Measurements from ENCODE around the gene TIAM1.

TIAM1 gene

DNA sequence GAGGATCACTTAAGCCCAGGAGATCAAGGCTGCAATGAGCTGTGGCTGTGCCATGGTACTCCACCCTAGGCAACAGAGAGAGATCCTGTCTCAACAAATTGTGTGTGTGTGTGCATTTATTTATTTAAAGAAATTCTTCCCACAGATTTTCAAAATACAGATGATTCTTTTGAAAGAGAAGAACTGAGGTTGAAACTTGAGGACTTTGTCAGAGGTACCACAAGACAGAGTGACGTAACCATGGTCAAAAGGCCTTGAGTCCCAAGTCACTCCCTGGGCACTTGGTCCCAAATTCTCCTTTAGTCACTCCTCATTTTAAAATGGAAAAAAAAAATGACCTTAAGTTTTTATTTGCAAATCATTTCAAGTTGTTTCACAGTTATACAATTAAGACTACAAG is 57.4 kb downstream of the TIAM1 start:
- DNase-seq (ENCODE audit: low read depth) = no peak

DNA sequence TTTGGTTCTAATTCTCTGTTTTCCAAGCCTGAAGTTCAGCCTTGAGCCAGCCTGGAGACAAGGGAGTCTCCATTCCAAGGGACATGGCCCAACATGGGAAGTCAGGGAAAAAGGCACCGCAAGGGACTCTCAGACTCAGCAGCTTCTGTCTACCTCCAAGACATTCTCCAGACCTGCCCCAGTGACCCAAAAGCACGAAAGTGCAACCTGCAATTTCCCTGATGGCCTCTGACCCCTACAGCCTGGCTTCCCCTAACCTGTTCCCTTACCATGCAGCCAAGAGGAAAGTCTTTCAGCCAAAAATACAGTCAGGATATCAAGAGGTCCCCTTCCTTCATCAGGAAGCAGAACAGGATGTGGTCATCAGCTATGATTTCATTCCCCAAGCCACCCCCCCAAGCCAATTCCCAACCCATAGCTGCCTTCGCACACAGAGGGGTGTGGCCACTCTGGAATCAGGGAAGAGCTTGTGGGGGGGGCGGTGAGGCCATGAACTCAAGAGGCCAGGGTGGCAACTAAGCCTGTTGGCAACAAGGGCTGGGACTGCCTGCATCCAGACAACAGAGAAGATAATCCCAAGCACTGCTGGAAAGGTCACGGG is 59.2 kb downstream of the TIAM1 start:
- DNase-seq (ENCODE audit: low read depth) = peak; percentile 67

DNA sequence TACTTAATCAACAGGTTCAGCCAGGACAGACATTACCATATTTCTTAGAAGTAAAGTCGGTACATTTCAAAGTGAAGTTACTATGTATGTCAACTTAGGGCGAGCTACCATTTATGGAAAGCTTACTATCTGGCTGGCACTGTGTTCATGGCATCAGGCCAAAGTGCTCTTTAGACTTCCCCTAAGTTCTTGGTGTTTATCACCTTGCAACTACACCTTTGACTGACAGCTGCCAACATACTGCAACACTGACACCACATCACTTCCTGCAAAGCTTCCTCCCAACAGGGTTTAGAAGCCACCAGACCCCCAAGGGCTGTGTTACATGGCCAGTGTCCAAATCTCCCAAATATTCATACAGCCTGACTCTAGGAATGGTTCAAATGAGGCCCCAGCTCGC is 61.0 kb downstream of the TIAM1 start:
- no peak for DNase-seq (ENCODE audit: low read depth)

DNA sequence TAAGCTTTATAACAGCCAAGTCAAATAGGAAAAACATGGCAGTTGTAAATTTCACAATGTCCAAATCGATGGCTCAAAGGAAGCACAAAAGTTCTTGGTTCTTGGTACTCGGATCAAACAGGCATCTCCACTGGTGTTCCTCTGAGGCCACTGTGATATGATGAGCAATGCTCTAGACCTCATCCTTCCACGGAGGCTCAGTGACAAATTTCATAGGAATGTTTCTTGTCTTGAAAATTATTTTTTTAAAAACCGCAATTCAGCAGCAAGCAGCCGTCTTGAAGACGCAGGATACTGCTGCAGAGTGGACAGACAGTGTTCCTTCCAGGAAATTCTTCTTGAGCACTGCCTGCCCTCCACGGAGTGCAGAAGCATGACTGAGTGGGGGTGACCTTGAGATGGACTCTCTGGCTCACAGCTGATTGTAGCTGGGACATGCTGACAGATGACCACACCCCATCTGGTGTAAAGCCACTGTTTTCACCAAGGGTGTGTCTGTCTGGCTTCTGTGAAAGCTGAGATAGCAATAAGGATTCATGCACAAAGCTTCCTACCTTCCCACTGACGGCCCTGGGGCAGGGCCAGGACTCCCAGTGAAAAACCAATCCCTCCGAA is 61.9 kb downstream of the TIAM1 start:
- DNase-seq (ENCODE audit: low read depth) = peak; percentile 98

DNA sequence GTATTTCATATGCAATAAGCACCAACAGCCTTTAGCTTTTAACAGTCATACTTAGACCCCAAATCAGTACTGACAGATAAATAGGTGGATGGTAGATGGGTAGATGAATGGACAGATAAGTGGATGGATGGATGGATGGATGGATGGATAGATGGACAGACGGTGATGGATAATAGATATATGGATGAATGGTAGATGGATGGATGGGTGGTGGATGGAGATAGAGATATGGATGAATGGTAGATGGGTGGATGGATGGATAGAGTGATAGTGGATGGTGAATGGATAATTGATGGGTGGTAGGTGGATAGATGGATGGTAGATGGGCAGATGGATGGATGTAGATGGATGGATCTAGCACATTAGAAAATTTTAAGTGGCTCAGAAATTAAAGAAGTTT is 62.5 kb downstream of the TIAM1 start:
- no peak for DNase-seq (ENCODE audit: low read depth)

DNA sequence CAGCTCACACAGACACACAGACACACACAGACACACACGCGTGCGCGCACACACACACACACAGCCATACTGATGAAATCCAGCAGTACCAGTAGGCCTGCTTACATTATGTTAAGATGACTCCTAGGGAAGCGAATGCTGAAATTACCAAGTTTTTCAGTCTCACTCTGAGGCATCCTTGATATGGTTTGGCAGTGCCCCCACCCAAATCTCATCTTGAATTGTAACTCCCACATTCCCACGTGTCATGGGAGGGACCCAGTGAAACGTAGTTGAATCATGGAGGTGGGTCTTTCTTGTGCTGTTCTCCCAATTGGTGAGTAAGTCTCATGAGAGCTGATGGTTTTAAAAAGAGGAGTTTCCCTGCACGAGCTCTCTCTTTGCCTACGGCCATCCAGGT is 64.1 kb downstream of the TIAM1 start:
- DNase-seq (ENCODE audit: low read depth) = no peak

DNA sequence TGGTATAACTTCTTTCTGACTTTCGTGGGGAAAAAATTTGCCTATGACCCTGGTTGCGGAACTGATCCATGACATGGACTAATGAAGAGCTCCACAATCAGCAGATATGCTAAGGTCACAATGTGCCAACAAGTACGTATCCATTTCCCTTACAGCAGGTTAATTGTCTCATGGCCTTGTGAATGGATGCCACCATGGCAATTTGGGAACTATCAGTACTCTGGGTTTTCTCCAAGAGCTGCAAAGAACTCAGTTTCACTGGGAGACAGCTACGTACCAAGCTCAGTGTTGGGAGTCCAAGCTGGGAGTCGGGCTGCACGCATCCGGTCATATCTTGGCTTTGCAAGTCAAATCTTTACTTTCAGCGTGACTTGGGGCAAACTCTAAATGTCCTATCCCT is 64.8 kb downstream of the TIAM1 start:
- DNase-seq (ENCODE audit: low read depth) = no peak

DNA sequence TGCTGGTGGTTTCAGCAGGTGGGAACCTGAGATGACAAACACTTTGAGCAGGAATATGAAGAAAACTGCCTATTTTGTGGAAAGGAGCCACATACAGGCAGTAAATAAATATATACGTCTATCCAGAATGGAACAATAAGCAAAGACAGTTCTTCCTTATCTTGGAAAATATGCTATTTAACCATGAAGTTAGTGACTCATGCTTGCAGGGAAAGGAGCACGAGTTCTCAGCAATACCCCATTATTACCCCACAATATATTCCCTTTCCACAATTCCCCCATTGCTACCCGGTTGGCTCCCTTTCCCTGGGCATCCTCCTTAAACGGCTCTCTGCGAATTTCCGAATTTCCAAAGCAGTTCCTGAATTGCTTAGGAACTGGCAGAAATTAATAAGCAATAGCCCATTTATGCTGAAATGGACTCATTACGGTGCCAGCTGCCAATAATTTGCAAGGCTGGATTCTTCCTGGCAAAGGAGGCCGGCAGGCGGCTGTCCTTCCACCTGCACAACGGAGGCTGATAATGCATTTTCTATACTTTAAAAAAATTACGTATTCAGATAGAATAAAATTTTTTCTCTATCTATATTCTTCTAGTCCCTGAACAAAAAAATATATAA is 65.4 kb downstream of the TIAM1 start:
- DNase-seq (ENCODE audit: low read depth) = no peak

DNA sequence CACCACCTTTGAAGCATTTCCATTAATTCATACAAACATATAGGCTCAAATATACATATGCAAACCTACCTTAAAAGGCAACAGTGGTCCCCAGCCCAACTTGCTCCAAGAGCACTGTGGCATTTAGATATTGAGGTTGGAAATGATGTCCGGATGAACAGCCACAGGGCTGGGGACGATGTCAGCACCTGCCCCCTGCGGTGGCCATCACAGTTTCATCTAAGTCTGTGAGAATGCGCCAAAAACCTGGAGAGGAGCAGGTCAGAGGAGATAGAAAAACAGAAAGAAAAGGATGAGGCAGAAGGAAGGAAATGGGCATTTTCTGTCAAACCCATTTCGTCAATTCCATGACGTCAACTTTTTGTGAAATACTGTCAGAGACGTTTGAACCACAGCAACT is 67.4 kb downstream of the TIAM1 start:
- DNase-seq (ENCODE audit: low read depth) = no peak

DNA sequence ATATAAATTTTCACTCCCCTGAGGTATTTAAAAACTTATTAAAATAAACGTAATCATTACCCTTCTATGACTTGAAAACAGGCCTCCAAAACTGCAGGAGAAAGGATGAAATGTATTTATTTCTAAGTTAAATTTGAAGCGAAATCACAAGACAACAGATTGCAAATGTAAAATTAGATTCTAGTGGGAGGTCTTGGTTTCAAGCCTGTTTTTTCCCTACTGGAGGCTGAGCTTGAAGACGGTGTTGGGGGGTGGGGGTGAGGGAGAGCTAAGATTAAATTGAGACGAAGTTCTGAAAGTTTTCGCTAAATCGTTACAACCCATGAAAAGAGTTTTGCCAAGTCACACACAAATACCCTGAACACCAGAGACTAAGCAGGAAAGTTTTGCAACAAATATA is 68.2 kb downstream of the TIAM1 start:
- DNase-seq (ENCODE audit: low read depth) = no peak

DNA sequence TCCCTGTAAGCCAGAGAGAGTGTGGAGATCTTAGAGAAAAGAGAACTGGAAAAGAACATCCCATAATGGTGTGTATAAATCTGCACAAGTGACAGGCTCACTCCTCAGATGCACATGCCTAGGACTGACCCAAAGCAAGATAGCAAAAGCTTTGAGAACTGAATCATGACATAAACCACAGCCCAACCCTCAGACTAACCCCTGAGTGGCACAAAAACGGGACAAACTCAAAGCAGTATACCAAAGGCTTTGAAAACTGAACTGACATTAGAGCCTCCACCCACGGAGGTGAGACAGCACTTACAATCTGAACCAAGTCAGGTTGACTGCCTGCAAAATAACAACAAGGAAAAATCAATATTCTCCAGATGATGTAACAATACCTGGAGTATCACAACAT is 70.8 kb downstream of the TIAM1 start:
- no peak for DNase-seq (ENCODE audit: low read depth)

DNA sequence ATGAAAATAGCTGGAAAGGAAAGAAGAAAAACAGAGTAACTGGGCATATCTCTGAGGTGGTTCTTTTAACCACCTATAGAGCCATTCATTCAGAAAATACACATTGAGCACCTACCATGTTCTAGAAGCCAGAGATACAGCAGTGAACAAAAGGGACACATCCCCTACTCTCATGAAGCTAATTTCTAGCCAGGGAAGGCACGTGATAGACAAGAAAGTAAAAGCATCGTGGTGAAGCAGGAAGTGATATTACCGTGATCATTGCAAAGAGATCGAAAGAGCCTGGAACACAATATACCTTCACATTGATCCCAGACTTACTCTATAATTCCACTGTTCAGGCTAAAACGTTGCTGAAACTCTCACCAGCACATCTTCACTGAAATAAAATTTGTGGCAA is 76.0 kb downstream of the TIAM1 start:
- DNase-seq (ENCODE audit: low read depth) = no peak

DNA sequence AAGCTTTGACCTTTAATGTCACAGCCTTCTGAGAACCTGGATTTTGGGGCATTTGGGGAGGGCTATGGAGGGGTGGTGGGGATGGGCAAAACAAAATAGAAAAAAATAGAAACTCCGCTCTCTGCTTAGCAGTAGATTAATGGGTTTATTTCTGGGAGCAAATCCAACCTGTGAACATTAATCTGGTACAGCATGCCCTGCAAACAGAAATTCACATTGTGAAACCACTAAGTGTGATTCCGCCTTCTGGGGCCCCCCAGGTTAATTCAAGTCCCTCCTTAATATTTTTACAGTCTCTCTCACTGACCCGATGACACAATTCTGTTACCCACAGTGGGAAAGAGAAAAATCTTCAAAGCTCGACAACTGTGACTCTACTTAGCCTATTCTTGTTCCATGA is 76.4 kb downstream of the TIAM1 start:
- DNase-seq (ENCODE audit: low read depth) = no peak

DNA sequence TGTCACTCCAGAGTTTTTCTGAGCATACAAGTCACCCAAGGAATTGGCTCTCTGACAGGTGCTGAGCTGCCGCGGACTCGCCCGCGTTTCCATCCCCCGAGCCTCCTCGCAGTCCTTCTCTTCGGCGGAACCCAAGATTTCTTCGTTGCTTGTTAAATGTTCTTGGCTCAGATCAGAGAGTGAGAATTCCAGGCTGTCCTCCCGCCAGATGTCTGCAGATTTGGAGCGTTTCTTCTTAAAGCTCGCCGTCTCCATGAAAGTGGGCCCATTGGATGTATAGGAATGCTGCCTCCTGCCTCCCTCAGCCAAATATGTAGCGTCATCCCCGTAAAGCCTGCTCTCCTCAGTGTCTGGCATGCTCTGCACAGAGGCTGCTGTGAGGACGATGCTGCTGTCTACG is 77.8 kb downstream of the TIAM1 start:
- DNase-seq (ENCODE audit: low read depth) = no peak

DNA sequence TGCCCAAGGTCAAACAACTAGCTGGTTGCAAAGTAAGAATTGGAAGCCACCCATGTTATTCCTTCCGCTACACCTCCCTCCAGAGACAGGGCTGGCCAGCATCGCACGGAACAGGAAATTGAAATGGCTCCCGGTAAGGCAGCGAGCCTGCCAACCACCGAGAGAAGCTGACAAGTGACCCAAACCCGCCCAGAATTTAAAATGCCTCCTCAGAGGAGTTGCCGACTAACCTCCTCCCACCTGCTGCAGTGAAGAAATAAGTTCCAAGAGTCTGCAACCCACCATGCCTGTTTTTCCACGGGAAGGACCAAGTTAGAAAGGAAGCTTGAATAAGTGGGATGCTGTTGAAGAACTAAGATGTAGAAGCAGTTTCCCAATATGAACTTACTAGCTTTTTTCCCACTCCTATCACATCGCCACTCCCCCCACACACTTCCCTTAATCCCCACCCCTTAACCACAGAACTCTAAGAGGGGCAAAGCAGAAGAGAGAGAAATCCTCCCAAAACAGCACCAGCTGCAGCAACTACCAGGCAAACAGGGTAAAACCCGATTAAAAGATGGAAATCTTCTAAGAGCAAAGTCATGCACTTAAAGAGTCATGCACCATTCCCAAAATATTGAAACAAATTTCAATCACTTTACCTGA is 78.6 kb downstream of the TIAM1 start:
- no peak for DNase-seq (ENCODE audit: low read depth)

DNA sequence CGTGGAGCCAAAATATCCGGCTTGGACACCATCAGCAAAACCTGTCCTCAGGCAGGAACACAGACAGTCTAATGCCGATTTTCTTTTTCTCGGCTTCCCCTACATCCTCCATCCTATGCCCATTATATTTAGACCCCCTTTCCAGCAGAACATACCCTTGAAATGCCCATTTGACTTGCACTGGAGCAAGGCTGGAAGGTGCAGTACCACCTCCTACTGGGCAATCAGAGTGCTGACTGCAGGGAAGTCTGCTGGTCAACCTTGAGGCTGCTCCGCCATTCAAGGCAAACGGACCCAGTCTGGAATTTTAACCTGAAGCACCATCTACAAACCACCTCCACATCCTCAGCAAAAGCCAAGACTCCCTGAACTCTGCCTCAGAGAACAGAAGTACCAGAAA is 79.5 kb downstream of the TIAM1 start:
- no peak for DNase-seq (ENCODE audit: low read depth)

DNA sequence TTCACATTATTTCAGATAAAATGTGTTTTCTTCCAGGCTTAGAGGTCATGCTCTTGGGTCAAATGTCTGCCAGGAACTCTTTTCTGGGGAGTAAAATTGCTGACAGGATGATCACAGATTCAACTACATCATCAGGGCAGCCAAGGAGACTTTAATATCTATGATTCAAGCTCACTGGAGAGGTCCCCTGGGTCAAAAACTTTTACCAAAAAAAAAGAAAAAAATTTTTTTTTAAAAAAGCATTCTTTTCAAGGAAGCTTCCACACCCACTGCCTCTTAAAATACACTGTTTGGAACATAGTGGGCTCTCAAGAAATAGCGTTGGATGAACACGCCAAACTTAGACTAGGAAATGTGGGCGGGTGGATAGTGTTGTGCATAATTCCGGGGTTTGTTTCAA is 81.3 kb downstream of the TIAM1 start:
- DNase-seq (ENCODE audit: low read depth) = no peak

DNA sequence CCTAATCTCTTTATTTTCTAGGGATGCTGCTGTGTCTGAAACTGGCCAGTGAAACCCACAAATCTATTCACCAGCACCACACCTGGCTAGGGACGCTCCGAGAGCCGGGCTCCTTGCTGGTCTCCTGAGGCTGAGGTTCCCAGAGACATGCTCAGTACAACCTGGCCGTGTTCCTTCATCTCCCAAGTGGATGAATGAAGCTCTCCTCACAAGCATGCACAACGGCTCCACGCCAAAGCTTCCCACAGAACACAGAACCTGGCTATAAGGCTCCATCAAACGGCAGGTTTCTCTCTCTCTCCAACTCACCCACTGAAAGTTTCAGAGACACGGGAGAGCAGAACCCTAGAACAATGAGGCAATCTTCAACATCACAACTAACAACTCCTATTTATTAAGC is 82.3 kb downstream of the TIAM1 start:
- DNase-seq (ENCODE audit: low read depth) = no peak

DNA sequence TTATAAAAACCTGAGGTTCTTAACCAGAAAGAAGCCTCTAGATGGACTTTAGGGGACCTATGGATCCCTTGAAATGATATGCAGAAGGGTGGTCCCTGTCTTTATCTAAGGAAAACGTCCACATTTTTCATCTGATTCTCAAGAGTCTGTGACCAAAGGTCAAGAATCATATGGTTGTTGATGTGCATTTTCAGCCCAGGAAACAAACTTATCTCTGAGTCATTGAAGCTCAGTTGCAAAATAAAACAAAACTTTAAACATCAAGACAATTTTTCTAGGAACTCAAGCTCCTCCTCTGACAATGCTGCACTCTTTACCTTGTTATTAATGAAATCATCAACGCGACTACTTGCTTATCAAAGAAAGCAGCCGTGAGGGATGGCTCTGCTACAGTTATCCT is 83.3 kb downstream of the TIAM1 start:
- no peak for DNase-seq (ENCODE audit: low read depth)

DNA sequence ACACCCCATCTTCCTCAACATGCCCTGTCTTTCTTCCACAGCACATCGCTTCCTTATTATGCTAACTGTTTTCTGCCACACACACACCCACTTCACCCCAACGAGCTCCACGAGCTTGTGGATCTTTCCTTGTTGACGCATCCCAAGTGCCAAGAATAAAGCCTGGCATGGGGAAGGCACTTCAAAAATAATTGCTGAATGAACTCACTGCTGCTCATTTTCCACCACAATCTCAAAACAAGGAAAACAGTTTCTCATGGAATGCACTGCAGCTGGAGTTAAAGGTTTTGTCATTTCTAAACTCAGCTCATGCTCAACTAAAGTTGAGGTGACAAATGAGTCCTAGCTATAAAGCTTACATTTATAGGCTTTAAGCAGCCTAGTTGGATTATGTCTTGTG is 86.0 kb downstream of the TIAM1 start:
- DNase-seq (ENCODE audit: low read depth) = no peak

DNA sequence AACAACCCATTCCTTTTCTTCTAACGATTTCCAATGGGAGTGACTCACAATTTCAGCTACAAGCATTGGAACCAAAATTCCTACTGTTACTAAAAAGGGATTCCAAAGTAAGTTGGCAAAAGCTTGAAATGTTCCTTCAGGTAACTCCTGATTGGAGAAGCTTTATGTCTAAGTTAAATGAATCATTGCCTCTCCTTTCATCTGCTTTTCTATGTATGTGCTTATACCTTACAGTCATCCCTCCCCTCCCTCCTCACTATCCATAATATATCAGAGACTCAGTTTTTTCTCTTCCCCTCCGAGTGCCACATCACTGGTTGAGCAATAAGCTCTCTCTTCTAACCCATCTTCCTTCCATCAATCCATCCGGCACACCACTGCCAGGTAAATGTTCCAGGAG is 86.8 kb downstream of the TIAM1 start:
- no peak for DNase-seq (ENCODE audit: low read depth)

DNA sequence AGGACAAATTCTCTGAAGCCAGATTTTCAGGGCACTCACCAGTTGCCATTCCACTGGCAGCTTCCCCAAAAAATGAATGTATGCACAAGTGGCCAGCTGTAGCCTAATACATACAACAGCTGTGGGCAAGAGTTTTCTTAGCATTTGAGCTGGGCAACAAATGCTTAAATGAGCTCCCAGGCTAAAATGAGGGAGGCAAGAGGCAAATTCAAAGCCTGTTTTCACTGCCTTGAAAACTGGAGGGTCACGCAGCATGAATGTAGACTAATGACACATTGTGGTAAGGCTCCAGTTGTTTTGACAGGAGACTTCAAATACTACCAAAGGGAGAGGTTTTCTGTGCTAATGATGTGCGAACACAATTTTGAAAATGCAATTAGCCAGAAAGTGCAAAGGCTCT is 88.2 kb downstream of the TIAM1 start:
- no peak for DNase-seq (ENCODE audit: low read depth)

DNA sequence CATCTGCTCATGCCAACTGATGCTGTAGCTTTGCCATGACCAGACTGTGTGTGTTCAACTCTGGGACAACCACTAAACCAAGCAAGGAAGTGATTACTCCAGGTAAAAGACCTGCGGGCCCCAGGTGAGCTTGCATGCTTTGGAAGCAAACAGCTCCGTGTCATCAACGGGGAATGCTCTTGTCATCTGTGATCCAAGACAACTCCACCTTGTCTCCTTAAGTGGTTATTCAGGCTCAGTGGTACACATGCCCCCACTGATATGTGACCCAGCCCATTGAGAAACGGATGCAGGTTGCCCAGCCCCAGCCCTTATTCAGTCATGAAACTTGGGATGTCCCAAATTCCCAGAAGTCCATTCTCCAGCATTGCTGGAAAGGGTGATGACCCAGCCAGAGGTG is 89.0 kb downstream of the TIAM1 start:
- DNase-seq (ENCODE audit: low read depth) = no peak

DNA sequence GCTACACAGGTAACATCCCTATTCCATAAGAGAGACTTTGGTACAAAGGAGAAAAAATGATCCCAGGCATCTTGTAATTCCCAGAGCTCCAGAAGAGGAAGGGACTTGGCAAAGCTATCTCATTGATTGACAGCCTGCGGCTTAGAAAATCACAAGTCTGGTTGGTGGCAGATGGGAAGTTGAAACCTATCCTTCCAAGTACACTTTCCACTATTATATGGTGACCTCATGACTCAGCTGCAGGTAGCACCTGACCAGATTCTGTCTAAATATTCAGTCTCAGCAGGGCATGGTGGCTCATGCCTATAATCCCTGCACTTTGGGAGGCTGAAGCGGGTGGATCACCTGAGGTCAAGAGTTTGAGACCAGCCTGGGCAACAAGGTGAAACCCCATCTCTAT is 89.9 kb downstream of the TIAM1 start:
- DNase-seq (ENCODE audit: low read depth) = no peak

All from HS-27A (cell line).